Neutrophil (primary cell): ENCODE results near the gene TSPAN3.
A peak's percentile ranks its signal among the peaks of the same experiment; 100 is the strongest.

Experiments
- H3K27ac ChIP-seq: fragments of 200-600 bp; sonication (generic); 2 replicates; pipeline ENCODE4 v1.5.1; 2016; ENCODE audit warnings: mild to moderate bottlenecking, moderate library complexity
- H3K27me3 ChIP-seq: fragments of 200-600 bp; sonication (generic); 2 replicates; pipeline ENCODE4 v1.6.0; 2016; ENCODE audit warnings: mild to moderate bottlenecking
- H3K36me3 ChIP-seq: fragments of 200-600 bp; sonication (generic); 2 replicates; pipeline ENCODE4 v1.5.1; 2017
- H3K4me1 ChIP-seq, 2 experiments: fragments of 200-600 bp in 1 of 2; sonication (generic) in 1 of 2; 1 replicate in 1 of 2; 2 replicates in 1 of 2; pipeline versions ENCODE4 v1.5.1 to v1.6.1; 2013 to 2016; ENCODE audit warnings: low read depth in 1 of 2, low read length in 1 of 2, mild to moderate bottlenecking in 1 of 2, moderate library complexity in 1 of 2; ENCODE audit not compliant: control insufficient read depth in 1 of 2, insufficient read depth in 1 of 2
- H3K4me3 ChIP-seq, 2 experiments: fragments of 200-600 bp in 1 of 2; sonication (generic) in 1 of 2; 1 replicate in 1 of 2; 2 replicates in 1 of 2; pipeline ENCODE4 v1.5.1; 2013 to 2016; ENCODE audit warnings: low read depth in 1 of 2, low read length in 1 of 2, mild to moderate bottlenecking in 1 of 2, moderate library complexity in 1 of 2
- H3K9me3 ChIP-seq: fragments of 200-600 bp; sonication (generic); 2 replicates; pipeline ENCODE4 v1.5.1; 2016
- CTCF ChIP-seq: fragments of 200-600 bp; sonication (generic); IDR thresholded peaks from 2 replicates; pipeline ENCODE4 v1.5.1; 2016; ENCODE audit warnings: antibody characterized with exemption

Gene TSPAN3

GRCh38 chr15:77040673-77041072 is 30.2 kb downstream of the TSPAN3 start:
- Histone ChIP-seq H3K4me1 (peaks cover 0 to 3% of the 10 kb centered on the region in 2 experiments), H3K4me3 (no peak overlapping the region), H3K27me3 (no peaks in the 10 kb centered on the region), H3K27ac (peak overlapping the region; percentile 61), H3K36me3 (peaks cover 23% of the 10 kb centered on the region), H3K9me3 (no peaks in the 10 kb centered on the region)
- TF ChIP-seq CTCF = no peak

GRCh38 chr15:77039848-77040247 is 31.1 kb downstream of the TSPAN3 start:
- TF ChIP-seq CTCF = no peak
- peaks cover 32% of the 10 kb centered on the region for H3K36me3 ChIP-seq

GRCh38 chr15:77039217-77039533 is 31.7 kb downstream of the TSPAN3 start:
- Histone ChIP-seq H3K4me3 (no peak overlapping the region), H3K27ac (no peak overlapping the region), H3K36me3 (peaks cover 38% of the 10 kb centered on the region), H3K9me3 (no peaks in the 10 kb centered on the region), H3K4me1 (no peaks in the 10 kb centered on the region), H3K27me3 (no peaks in the 10 kb centered on the region)
- TF ChIP-seq CTCF = no peak

More at GRCh38 chr15:77039848-77040247, 31.1 kb downstream of the TSPAN3 start:
- H3K4me1 ChIP-seq = peaks cover 0 to 2% of the 10 kb centered on the region in 2 experiments
- H3K4me3 ChIP-seq = no peak overlapping the region
- H3K27ac ChIP-seq = no peak overlapping the region
- H3K27me3 ChIP-seq = no peaks in the 10 kb centered on the region
- H3K9me3 ChIP-seq = no peaks in the 10 kb centered on the region

GRCh38 chr15:77038312-77039216 is 32.3 kb downstream of the TSPAN3 start:
- no peak for TF ChIP-seq CTCF

GRCh38 chr15:77037388-77038209 is 33.3 kb downstream of the TSPAN3 start:
- Histone ChIP-seq H3K9me3 (no peaks in the 10 kb centered on the region), H3K4me3 (no peak overlapping the region), H3K27ac (peak overlapping the region; percentile 69), H3K27me3 (no peaks in the 10 kb centered on the region), H3K36me3 (peaks cover 54% of the 10 kb centered on the region), H3K4me1 (no peaks in the 10 kb centered on the region)
- no peak for TF ChIP-seq CTCF

More at GRCh38 chr15:77038312-77039216, 32.3 kb downstream of the TSPAN3 start:
- H3K9me3 ChIP-seq = no peaks in the 10 kb centered on the region
- no peaks in the 10 kb centered on the region for H3K4me1 ChIP-seq
- H3K27ac ChIP-seq = no peak overlapping the region
- no peaks in the 10 kb centered on the region for H3K27me3 ChIP-seq
- H3K36me3 ChIP-seq = peaks cover 45% of the 10 kb centered on the region
- H3K4me3 ChIP-seq = no peak overlapping the region
